Duodenal mucosa (tissue), 2 donors: Measurements from ENCODE around the gene PRRX2.
"Not testable (repeated sequence)": the region's sequence is repeated elsewhere in the genome, so short reads cannot be mapped to it uniquely, and the experiment has no call there.

ENCODE experiments used
- H3K27ac ChIP-seq: one replicate; pipeline ENCODE4 v1.7.0; 2013; ENCODE audit warnings: low read depth, low read length
- H3K27me3 ChIP-seq, 2 donors: one replicate each; pipeline ENCODE4 v1.7.0; 2013; ENCODE audit warnings: low read length in 2 of 2, control low read depth in 1 of 2; ENCODE audit not compliant: insufficient read depth in 2 of 2, control insufficient read depth in 1 of 2
- H3K36me3 ChIP-seq, 2 donors: one replicate each; pipeline ENCODE4 v1.7.0; 2013; ENCODE audit warnings: low read length in 2 of 2, control low read depth in 1 of 2; ENCODE audit not compliant: insufficient read depth in 2 of 2, control insufficient read depth in 1 of 2
- H3K4me1 ChIP-seq, 2 donors: one replicate each; pipeline ENCODE4 v1.7.0; 2013; ENCODE audit warnings: low read length in 2 of 2, control low read depth in 1 of 2; ENCODE audit not compliant: insufficient read depth in 2 of 2, control insufficient read depth in 1 of 2
- H3K4me3 ChIP-seq, 2 donors: one replicate each; pipeline ENCODE4 v1.7.0; 2013; ENCODE audit warnings: low read length in 2 of 2, low read depth in 1 of 2
- H3K9ac ChIP-seq, 2 donors: one replicate each; pipeline ENCODE4 v1.7.0; 2013; ENCODE audit warnings: low read length in 2 of 2, low read depth in 1 of 2
- H3K9me3 ChIP-seq, 2 donors: one replicate each; pipeline ENCODE4 v1.7.0; 2013; ENCODE audit warnings: low read length in 2 of 2, control low read depth in 1 of 2; ENCODE audit not compliant: control insufficient read depth in 1 of 2

PRRX2 gene

GRCh38 chr9:129636343-129636742 lies 29.1 kb upstream of the PRRX2 start:
- H3K36me3 ChIP-seq, result peaks cover 20 to 65% of the 10 kb centered on the region in 2 donors
- H3K27ac ChIP-seq, result not testable (repeated sequence)
- H3K4me1 ChIP-seq, result peaks cover 14 to 16% of the 10 kb centered on the region in 2 donors

GRCh38 chr9:129637102-129637501 lies 28.3 kb upstream of the PRRX2 start:
- Histone ChIP-seq H3K9ac (no peak overlapping the region), H3K27ac (no peak overlapping the region), H3K4me3 (no peak overlapping the region), H3K36me3 (peaks cover 20 to 65% of the 10 kb centered on the region in 2 donors), H3K4me1 (peaks cover 15 to 19% of the 10 kb centered on the region in 2 donors), H3K27me3 (no peaks in the 10 kb centered on the region), H3K9me3 (no peaks in the 10 kb centered on the region)

More at GRCh38 chr9:129636343-129636742, 29.1 kb upstream of the PRRX2 start:
- not testable (repeated sequence) for H3K4me3 ChIP-seq, H3K9ac ChIP-seq, H3K27me3 ChIP-seq, H3K9me3 ChIP-seq

- Histone ChIP-seq H3K4me3 (no peak overlapping the region), H3K27ac (no peak overlapping the region), H3K27me3 (no peaks in the 10 kb centered on the region), H3K36me3 (peaks cover 20 to 59% of the 10 kb centered on the region in 2 donors), H3K9me3 (no peaks in the 10 kb centered on the region), H3K4me1 (peaks cover 15 to 22% of the 10 kb centered on the region in 2 donors), H3K9ac (no peak overlapping the region)
Observed at GRCh38 chr9:129637673-129638439, 27.6 kb upstream of the PRRX2 start.

GRCh38 chr9:129639034-129639630 lies 26.3 kb upstream of the PRRX2 start:
- Histone ChIP-seq H3K27ac (no peak overlapping the region), H3K4me1 (peaks cover 15 to 22% of the 10 kb centered on the region in 2 donors), H3K4me3 (no peak overlapping the region), H3K27me3 (no peaks in the 10 kb centered on the region), H3K9ac (no peak overlapping the region), H3K36me3 (peaks cover 20 to 47% of the 10 kb centered on the region in 2 donors), H3K9me3 (no peaks in the 10 kb centered on the region)

GRCh38 chr9:129639756-129640085 lies 25.7 kb upstream of the PRRX2 start:
- no peak overlapping the region for H3K27ac ChIP-seq
- no peak overlapping the region for H3K9ac ChIP-seq
- H3K27me3 ChIP-seq, result no peaks in the 10 kb centered on the region
- H3K9me3 ChIP-seq, result no peaks in the 10 kb centered on the region
- H3K36me3 ChIP-seq, result peaks cover 17 to 41% of the 10 kb centered on the region in 2 donors
- H3K4me1 ChIP-seq, result peaks cover 15 to 22% of the 10 kb centered on the region in 2 donors
- H3K4me3 ChIP-seq, result no peak overlapping the region

- Histone ChIP-seq H3K27ac (no peak overlapping the region), H3K9ac (peak overlapping the region in 1 of 2 donors; percentile 74), H3K36me3 (peaks cover 16 to 35% of the 10 kb centered on the region in 2 donors), H3K4me3 (peak overlapping the region; percentile 93 to 94), H3K4me1 (peaks cover 15 to 22% of the 10 kb centered on the region in 2 donors), H3K27me3 (no peaks in the 10 kb centered on the region), H3K9me3 (no peaks in the 10 kb centered on the region)
Observed at GRCh38 chr9:129640086-129640870, 25.2 kb upstream of the PRRX2 start.

- no peaks in the 10 kb centered on the region for H3K9me3 ChIP-seq
- H3K27ac ChIP-seq, result peak overlapping the region; percentile 50
- H3K4me1 ChIP-seq, result peaks cover 15 to 22% of the 10 kb centered on the region in 2 donors
- peak overlapping the region; percentile 74 to 89 for H3K9ac ChIP-seq
- H3K4me3 ChIP-seq, result peak overlapping the region; percentile 93 to 94
- H3K36me3 ChIP-seq, result peaks cover 16 to 29% of the 10 kb centered on the region in 2 donors
- H3K27me3 ChIP-seq, result no peaks in the 10 kb centered on the region
Observed at GRCh38 chr9:129640871-129641749, 24.3 kb upstream of the PRRX2 start.

- Histone ChIP-seq H3K27me3 (no peaks in the 10 kb centered on the region), H3K36me3 (peaks cover 14 to 25% of the 10 kb centered on the region in 2 donors), H3K4me3 (peak within 1 kb of the TSS; percentile 93 to 94), H3K9me3 (no peaks in the 10 kb centered on the region), H3K9ac (peak within 1 kb of the TSS; percentile 74 to 89), H3K27ac (peak within 1 kb of the TSS; percentile 56), H3K4me1 (peaks cover 15 to 22% of the 10 kb centered on the region in 2 donors)
Observed at GRCh38 chr9:129641750-129642585, 23.5 kb upstream of the PRRX2 start, which contains the start of gene ASB6. Gene ASB6, minus strand, starts transcription at chr9:129642151. Its CDS starts 152 bp downstream, at chr9:129641999.

- no peak overlapping the region for H3K27ac ChIP-seq
- H3K9ac ChIP-seq, result no peak overlapping the region
Observed at GRCh38 chr9:129643706-129644105, 21.7 kb upstream of the PRRX2 start.

More at GRCh38 chr9:129643706-129644105, 21.7 kb upstream of the PRRX2 start:
- no peak overlapping the region for H3K4me3 ChIP-seq
- no peaks in the 10 kb centered on the region for H3K27me3 ChIP-seq
- no peaks in the 10 kb centered on the region for H3K9me3 ChIP-seq
- peaks cover 1 to 7% of the 10 kb centered on the region in 2 donors for H3K36me3 ChIP-seq
- peaks cover 15 to 22% of the 10 kb centered on the region in 2 donors for H3K4me1 ChIP-seq
